Hepatocyte (in vitro differentiated cells): ENCODE measurements around the gene CLIP3. TPM values are rescaled to one million over a fixed set of nuclear protein-coding genes. Genes with fewer than 3 reads are reported as not detected.
"Not testable (repeated sequence)": the region's sequence is repeated elsewhere in the genome, so short reads cannot be mapped to it uniquely, and the experiment has no call there.

Source experiments
- DNase-seq: peaks from one replicate; pipeline ENCODE4 v3.0.0-alpha.2; 2016; ENCODE audit warnings: low spot score
- H2AFZ ChIP-seq: fragments of 200-600 bp; sonication (generic); 2 replicates; pipeline ENCODE4 v1.6.0; 2016; ENCODE audit warnings: antibody characterized with exemption, mild to moderate bottlenecking
- H3K27ac ChIP-seq: fragments of 200-600 bp; sonication (generic); 2 replicates; pipeline ENCODE4 v1.5.1; 2016; ENCODE audit warnings: mild to moderate bottlenecking
- H3K27me3 ChIP-seq: fragments of 200-600 bp; sonication (generic); 2 replicates; pipeline ENCODE4 v1.6.1; 2016
- H3K36me3 ChIP-seq: fragments of 200-600 bp; sonication (generic); replicated peaks from 2 replicates; pipeline ENCODE4 v1.5.1; 2016; ENCODE audit warnings: low read depth; ENCODE audit not compliant: insufficient read depth
- H3K4me1 ChIP-seq: fragments of 200-600 bp; sonication (generic); 2 replicates; pipeline ENCODE4 v1.5.1; 2016; ENCODE audit warnings: mild to moderate bottlenecking, moderate library complexity; ENCODE audit not compliant: insufficient read depth
- H3K4me2 ChIP-seq: fragments of 200-600 bp; sonication (generic); 2 replicates; pipeline ENCODE4 v1.6.0; 2016
- H3K4me3 ChIP-seq: fragments of 200-600 bp; sonication (generic); 2 replicates; pipeline ENCODE4 v1.5.1; 2016; ENCODE audit warnings: mild to moderate bottlenecking
- H3K79me2 ChIP-seq: fragments of 200-600 bp; sonication (generic); 2 replicates; pipeline ENCODE4 v1.6.0; 2017; ENCODE audit warnings: mild to moderate bottlenecking
- H3K9me2 ChIP-seq: fragments of 200-600 bp; sonication (generic); replicated peaks from 2 replicates; pipeline ENCODE4 v1.6.0; 2017; ENCODE audit warnings: mild to moderate bottlenecking; ENCODE audit not compliant: insufficient read depth
- H3K9me3 ChIP-seq: fragments of 200-600 bp; sonication (generic); 2 replicates; pipeline ENCODE4 v1.5.1; 2016; ENCODE audit warnings: low read depth, mild to moderate bottlenecking
- H4K20me1 ChIP-seq: fragments of 200-600 bp; sonication (generic); 2 replicates; pipeline ENCODE4 v1.6.0; 2016; ENCODE audit warnings: mild to moderate bottlenecking; ENCODE audit not compliant: insufficient read depth, poor library complexity, severe bottlenecking
- EZH2 ChIP-seq: fragments of 200-600 bp; sonication (generic); IDR thresholded peaks from 2 replicates; pipeline ENCODE4 v1.6.1; 2016; ENCODE audit warnings: antibody characterized with exemption, mild to moderate bottlenecking, borderline replicate concordance
- EZH2phosphoT487 ChIP-seq: fragments of 200-600 bp; sonication (generic); IDR thresholded peaks from one replicate; pipeline ENCODE4 v1.6.1; 2018; ENCODE audit warnings: antibody characterized with exemption, mild to moderate bottlenecking, low read depth, moderate library complexity; ENCODE audit not compliant: unreplicated experiment, severe bottlenecking
- WGBS: methylation state at CpG from one replicate; pipeline ENCODE4 v1.1.6; 2016; ENCODE audit warnings: low lambda C conversion rate; ENCODE audit errors: missing lambda C conversion rate; 5-methylcytosine and 5-hydroxymethylcytosine counted together
- polyA plus RNA-seq: library from polyadenylated mRNA; unstranded; fragments of >200 nt; fragmentation: Nextera tagmentation; extraction: Ambion mirVana; gene quantifications from 2 replicates; pipeline ENCODE4 v1.2.1, GENCODE V29; 2016
- total RNA-seq: library from RNA; depleted of rRNA; stranded (reverse); fragments of >200 nt; gene quantifications from 2 replicates; pipeline ENCODE4 v1.2.3, GENCODE V29; 2014
- TF ChIP-seq, protein P1 (sequence below): fragments of 200-600 bp; sonication (generic); IDR thresholded peaks from 2 replicates; pipeline ENCODE4 v1.5.1; 2016; ENCODE audit warnings: antibody characterized with exemption, mild to moderate bottlenecking; ENCODE audit not compliant: poor library complexity

Gene CLIP3
- total and polyA plus RNA-seq, 2 experiments from 2014 or later, result 5.1 to 19.5 TPM

DNA sequence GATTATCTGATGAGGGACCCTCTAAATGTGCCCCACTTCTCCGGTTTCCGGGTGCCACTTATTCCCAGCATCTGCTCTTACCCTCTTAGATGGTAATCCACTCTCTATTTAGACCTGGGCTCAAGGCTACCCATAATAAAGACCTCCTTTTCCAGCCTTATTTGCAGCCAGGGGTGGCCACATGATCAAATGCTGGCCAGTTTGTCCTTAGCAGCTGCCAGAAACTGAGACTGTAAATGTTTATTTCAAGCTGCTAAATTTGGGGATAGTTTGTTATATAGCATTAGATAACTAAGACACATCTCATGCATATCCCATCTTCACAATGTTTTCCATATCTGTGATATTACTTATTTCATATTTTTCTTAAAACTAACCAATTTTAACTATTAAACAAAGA lies 11.3 kb upstream of the CLIP3 start:
- Histone ChIP-seq H3K4me1 (peaks cover 14% of the 10 kb centered on the region), H3K4me2 (no peak overlapping the region), H3K79me2 (no peaks in the 10 kb centered on the region), H3K36me3 (no peaks in the 10 kb centered on the region), H3K9me3 (no peaks in the 10 kb centered on the region), H3K27ac (peak overlapping the region; percentile 73), H2AFZ (no peak overlapping the region), H3K27me3 (no peaks in the 10 kb centered on the region), H4K20me1 (no peaks in the 10 kb centered on the region), H3K9me2 (no peaks in the 10 kb centered on the region), H3K4me3 (no peak overlapping the region)
- TF ChIP-seq, protein P1, sequence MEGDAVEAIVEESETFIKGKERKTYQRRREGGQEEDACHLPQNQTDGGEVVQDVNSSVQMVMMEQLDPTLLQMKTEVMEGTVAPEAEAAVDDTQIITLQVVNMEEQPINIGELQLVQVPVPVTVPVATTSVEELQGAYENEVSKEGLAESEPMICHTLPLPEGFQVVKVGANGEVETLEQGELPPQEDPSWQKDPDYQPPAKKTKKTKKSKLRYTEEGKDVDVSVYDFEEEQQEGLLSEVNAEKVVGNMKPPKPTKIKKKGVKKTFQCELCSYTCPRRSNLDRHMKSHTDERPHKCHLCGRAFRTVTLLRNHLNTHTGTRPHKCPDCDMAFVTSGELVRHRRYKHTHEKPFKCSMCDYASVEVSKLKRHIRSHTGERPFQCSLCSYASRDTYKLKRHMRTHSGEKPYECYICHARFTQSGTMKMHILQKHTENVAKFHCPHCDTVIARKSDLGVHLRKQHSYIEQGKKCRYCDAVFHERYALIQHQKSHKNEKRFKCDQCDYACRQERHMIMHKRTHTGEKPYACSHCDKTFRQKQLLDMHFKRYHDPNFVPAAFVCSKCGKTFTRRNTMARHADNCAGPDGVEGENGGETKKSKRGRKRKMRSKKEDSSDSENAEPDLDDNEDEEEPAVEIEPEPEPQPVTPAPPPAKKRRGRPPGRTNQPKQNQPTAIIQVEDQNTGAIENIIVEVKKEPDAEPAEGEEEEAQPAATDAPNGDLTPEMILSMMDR, result no peak
- TF ChIP-seq EZH2 (no peak), EZH2phosphoT487 (no peak)
- WGBS, result 91% methylated on average over 2 of the region's 2 CpGs
- no peak for DNase-seq

DNA sequence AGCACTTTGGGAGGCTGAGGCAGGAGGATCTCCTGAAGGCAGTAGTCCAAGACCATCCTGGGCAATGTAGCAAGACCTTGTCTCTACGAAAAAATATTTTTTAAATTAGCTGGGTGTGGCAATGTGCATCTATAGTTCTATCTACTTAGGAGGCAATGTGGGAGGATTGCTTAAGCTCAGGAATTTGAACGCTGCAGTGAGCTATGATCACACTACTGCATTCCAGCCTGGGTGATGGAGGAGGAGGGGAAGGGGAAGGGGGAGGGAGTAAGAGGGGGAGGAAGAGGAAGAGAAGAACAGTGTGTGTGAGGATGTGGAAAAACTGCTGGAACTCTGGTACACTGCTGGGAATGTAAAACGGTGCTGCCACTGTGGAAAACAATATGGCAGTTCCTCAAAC lies 9.2 kb upstream of the CLIP3 start:
- Histone ChIP-seq H3K4me2 (peak overlapping the region; percentile 5), H3K27ac (peak overlapping the region; percentile 74)

DNA sequence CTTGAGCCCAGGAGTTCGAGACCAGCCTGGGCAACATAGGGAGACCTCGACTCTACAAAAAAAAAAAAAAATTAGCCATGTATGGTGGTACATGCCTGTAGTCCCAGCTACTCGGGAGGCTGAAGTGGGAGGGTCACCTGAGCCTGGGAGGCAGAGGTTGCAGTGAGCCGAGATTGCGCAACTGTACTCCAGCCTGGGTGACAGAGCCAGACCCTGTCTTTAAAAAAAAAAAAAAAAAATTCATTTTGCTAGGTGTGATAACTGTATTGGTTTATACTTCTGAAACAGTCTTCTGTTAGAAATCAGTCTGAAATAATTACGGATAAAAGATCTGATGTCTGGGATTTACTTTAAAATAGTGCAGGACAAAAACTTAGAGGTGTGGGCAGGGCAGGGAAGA lies 8.4 kb upstream of the CLIP3 start:
- H3K4me3 ChIP-seq, H2AFZ ChIP-seq, H3K9me2 ChIP-seq, H3K79me2 ChIP-seq, H3K4me2 ChIP-seq, H4K20me1 ChIP-seq, H3K36me3 ChIP-seq, DNase-seq, H3K9me3 ChIP-seq, H3K27me3 ChIP-seq: not testable (repeated sequence)
- H3K27ac ChIP-seq, result peak overlapping the region; percentile 65
- peaks cover 14% of the 10 kb centered on the region for H3K4me1 ChIP-seq
- WGBS, result 76% methylated on average over 6 of the region's 6 CpGs

More for the DNA sequence above, 9.2 kb upstream of the CLIP3 start:
- peak; percentile 66 for DNase-seq
- Histone ChIP-seq H3K79me2 (no peaks in the 10 kb centered on the region), H3K4me1 (peaks cover 14% of the 10 kb centered on the region), H3K27me3 (no peaks in the 10 kb centered on the region), H3K9me2 (no peaks in the 10 kb centered on the region), H3K9me3 (no peaks in the 10 kb centered on the region), H3K36me3 (no peaks in the 10 kb centered on the region), H4K20me1 (no peaks in the 10 kb centered on the region), H3K4me3 (no peak overlapping the region), H2AFZ (no peak overlapping the region)
- TF ChIP-seq EZH2 (no peak), EZH2phosphoT487 (no peak)
- TF ChIP-seq, protein P1, result no peak
- 12% methylated on average over 3 of the region's 3 CpGs for WGBS

DNA sequence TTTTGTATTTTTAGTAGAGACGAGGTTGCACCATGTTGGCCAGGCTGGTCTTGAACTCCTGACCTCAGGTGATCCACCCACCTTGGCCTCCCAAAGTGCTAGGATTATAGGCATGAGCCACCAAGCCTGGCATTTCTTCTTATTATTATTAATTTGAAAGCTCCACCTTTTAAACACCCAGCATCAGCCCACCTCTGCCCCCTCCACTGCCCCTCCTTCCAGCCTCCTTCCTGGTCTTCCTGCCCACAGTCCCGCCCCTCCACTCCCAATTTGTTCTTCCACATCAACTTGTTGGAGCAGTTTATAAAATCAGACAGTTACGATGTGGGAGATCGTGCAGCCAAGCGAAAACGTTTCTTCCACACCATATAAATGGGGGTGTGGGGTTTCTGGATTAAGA lies 7.8 kb upstream of the CLIP3 start:
- Histone ChIP-seq H3K79me2 (no peaks in the 10 kb centered on the region), H3K27ac (no peak overlapping the region), H2AFZ (no peak overlapping the region), H4K20me1 (no peaks in the 10 kb centered on the region), H3K4me1 (peaks cover 14% of the 10 kb centered on the region), H3K9me3 (no peaks in the 10 kb centered on the region), H3K36me3 (no peaks in the 10 kb centered on the region), H3K9me2 (no peaks in the 10 kb centered on the region), H3K4me3 (no peak overlapping the region), H3K27me3 (no peaks in the 10 kb centered on the region), H3K4me2 (no peak overlapping the region)
- 66% methylated on average over 6 of the region's 6 CpGs for WGBS
- TF ChIP-seq EZH2phosphoT487 (peak; percentile 27), EZH2 (no peak)
- no peak for DNase-seq
